Kidney epithelial cell (primary cell): ENCODE data around the gene CHD6. TPM values are rescaled to one million over a fixed set of nuclear protein-coding genes. Genes with fewer than 3 reads are reported as not detected.

ENCODE experiments used
- DNase-seq: peaks from one replicate; pipeline ENCODE4 v3.0.0-alpha.2; 2010; ENCODE audit warnings: low read depth
- H3K27me3 ChIP-seq: 2 replicates; pipeline ENCODE4 v1.6.0; 2011; ENCODE audit warnings: low read length; ENCODE audit not compliant: control insufficient read depth, insufficient read depth
- H3K36me3 ChIP-seq: 2 replicates; pipeline ENCODE4 v1.5.1; 2011; ENCODE audit warnings: low read length; ENCODE audit not compliant: control insufficient read depth, insufficient read depth
- H3K4me3 ChIP-seq: 2 replicates; pipeline ENCODE4 v1.5.1; 2011; ENCODE audit warnings: low read depth, mild to moderate bottlenecking, control low read depth, low read length
- CTCF ChIP-seq: IDR thresholded peaks from 2 replicates; pipeline ENCODE4 v1.5.1; 2011; ENCODE audit warnings: mild to moderate bottlenecking, moderate library complexity, low read length, control low read depth, inconsistent platforms; ENCODE audit not compliant: insufficient read depth, poor library complexity, severe bottlenecking
- total RNA-seq: library from RNA; depleted of rRNA; stranded (reverse); fragments of >200 nt; gene quantifications from 2 replicates; pipeline ENCODE4 v1.2.3, GENCODE V29; 2015

The CHD6 gene
- total RNA-seq, 1 donor from 2014 or later: 19.6 TPM

- H3K36me3 ChIP-seq: peaks cover 1% of the 10 kb centered on the region
- DNase-seq: no peak
- H3K27me3 ChIP-seq: peaks cover 15% of the 10 kb centered on the region
- TF ChIP-seq CTCF: no peak
- no peak overlapping the region for H3K4me3 ChIP-seq
Measured at GRCh38 chr20:41359541-41360011, 258.6 kb downstream of the CHD6 start.

GRCh38 chr20:41358717-41359116 lies 259.5 kb downstream of the CHD6 start:
- TF ChIP-seq CTCF: no peak
- no peak for DNase-seq
- no peak overlapping the region for H3K4me3 ChIP-seq
- H3K27me3 ChIP-seq: peaks cover 6% of the 10 kb centered on the region
- H3K36me3 ChIP-seq: peaks cover 1% of the 10 kb centered on the region

GRCh38 chr20:41358230-41358629 lies 259.9 kb downstream of the CHD6 start:
- Histone ChIP-seq H3K36me3 (peaks cover 1% of the 10 kb centered on the region), H3K4me3 (no peak overlapping the region), H3K27me3 (peaks cover 3% of the 10 kb centered on the region)
- no peak for DNase-seq
- TF ChIP-seq CTCF: no peak

GRCh38 chr20:41357424-41358163 lies 260.6 kb downstream of the CHD6 start:
- peaks cover 2% of the 10 kb centered on the region for H3K27me3 ChIP-seq
- peak; percentile 16 for TF ChIP-seq CTCF
- no peak overlapping the region for H3K4me3 ChIP-seq
- DNase-seq: no peak
- peaks cover 1% of the 10 kb centered on the region for H3K36me3 ChIP-seq

GRCh38 chr20:41356951-41357350 lies 261.2 kb downstream of the CHD6 start:
- Histone ChIP-seq H3K36me3 (peaks cover 1% of the 10 kb centered on the region), H3K27me3 (no peaks in the 10 kb centered on the region), H3K4me3 (no peak overlapping the region)
- DNase-seq: no peak
- no peak for TF ChIP-seq CTCF
